Activated B cell treated with CpG ODN at 0.5 μM for 24 hours (primary cell): Measurements from ENCODE around the gene MRPL12. TPM values are rescaled to one million over a fixed set of nuclear protein-coding genes. Genes with fewer than 3 reads are reported as not detected.
A peak's percentile ranks its signal among the peaks of the same experiment; 100 is the strongest.

Experiments used
- ATAC-seq: fragments of 200-7000 bp; cut with Tn5 transposase; one replicate; pipeline ENCODE4 v1.10.0; 2021; ENCODE audit warnings: low read depth, mild to moderate bottlenecking, moderate library complexity
- CTCF ChIA-PET: fragments of 350-600 bp; sonication (Branson Sonifier 250); formaldehyde crosslinking; loops from one replicate; lab custom pipeline; 2021; ENCODE audit warnings: antibody characterized with exemption; lab: Charles Lee
- POLR2A ChIA-PET: fragments of 350-600 bp; sonication (Branson Sonifier 250); formaldehyde crosslinking; loops from one replicate; lab custom pipeline; 2021; ENCODE audit warnings: antibody characterized with exemption; lab: Charles Lee
- DNase-seq: peaks from one replicate; pipeline ENCODE4 v3.0.0; 2022
- H3K27ac Mint-ChIP-seq: one replicate; pipeline ENCODE4 v1.8.0; 2020; ENCODE audit warnings: mixed read lengths
- H3K27me3 Mint-ChIP-seq: one replicate; pipeline ENCODE4 v1.8.0; 2021; ENCODE audit warnings: mixed read lengths
- H3K36me3 Mint-ChIP-seq: one replicate; pipeline ENCODE4 v1.8.0; 2021; ENCODE audit warnings: low read depth, mixed read lengths
- H3K4me1 Mint-ChIP-seq: one replicate; pipeline ENCODE4 v1.8.0; 2021; ENCODE audit warnings: mixed read lengths
- H3K4me3 Mint-ChIP-seq: one replicate; pipeline ENCODE4 v1.8.0; 2020; ENCODE audit warnings: mild to moderate bottlenecking, mixed read lengths
- H3K9me3 Mint-ChIP-seq: one replicate; pipeline ENCODE4 v1.8.0; 2020; ENCODE audit warnings: mixed read lengths
- CTCF ChIP-seq: fragments of 200-600 bp; IDR thresholded peaks from one replicate; pipeline ENCODE4 v1.8.0; 2022; ENCODE audit warnings: antibody characterized with exemption, mild to moderate bottlenecking
- intact Hi-C: fragments of 100-400 bp; cut with micrococcal nuclease; formaldehyde crosslinking; loops from one replicate; pipeline ENCODE4 v1.15.1; 2024
- total RNA-seq: library from RNA; stranded (reverse); gene quantifications from 2 replicates; pipeline ENCODE4 v1.2.3, GENCODE V29; 2022

The MRPL12 gene
- total RNA-seq, 1 donor from 2014 or later: 68.8 TPM

DNA sequence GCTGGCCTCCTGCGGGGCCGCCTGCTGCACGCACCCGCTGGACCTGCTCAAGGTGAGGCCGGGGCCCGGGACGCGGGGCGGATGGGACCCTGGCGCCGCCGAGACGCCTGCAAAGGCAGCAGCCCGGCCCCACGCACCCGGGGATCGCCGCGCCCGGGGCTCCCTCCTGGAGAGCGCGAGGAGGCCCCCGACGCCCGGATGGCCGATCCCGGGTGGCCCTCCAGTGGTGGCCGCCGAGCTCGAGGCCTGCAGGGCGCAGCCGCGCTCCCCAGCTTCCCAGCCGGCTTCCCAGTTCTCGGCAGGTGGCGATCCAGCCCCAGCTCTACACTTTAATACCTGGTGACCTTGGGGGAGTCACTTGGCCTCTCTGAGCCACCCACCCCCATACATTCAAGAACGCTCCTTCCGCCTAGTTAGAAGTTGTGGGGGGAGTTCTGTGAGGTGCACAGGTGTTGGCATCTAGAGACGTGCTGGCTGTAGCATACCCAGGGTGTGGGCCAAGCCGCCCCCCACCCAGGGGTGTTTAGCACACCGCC, 9.4 kb downstream of the MRPL12 start:
- DNase-seq (no peak), ATAC-seq (no peak)
- peaks cover under 1% of the 10 kb centered on the region for H3K36me3 Mint-ChIP-seq
- POLR2A ChIA-PET: interaction anchor here (0.9 kb wide), 1 partner anchor 15 kb away, joined by 3 read pairs; no protein-coding TSS in a partner anchor
- intact Hi-C loops: loop anchor here (1.0 to 5.0 kb wide), 3 partner anchors 9 to 560 kb away; partner anchors contain the start of genes CSNK1D, MRPL12 and P4HB
- peaks cover 17% of the 10 kb centered on the region for H3K4me1 Mint-ChIP-seq
- CTCF ChIA-PET: no interaction called here
- H3K9me3 Mint-ChIP-seq: no peaks in the 10 kb centered on the region
- peak overlapping the region; percentile 84 for H3K4me3 Mint-ChIP-seq
- H3K27ac Mint-ChIP-seq: peak overlapping the region; percentile 19
- no peaks in the 10 kb centered on the region for H3K27me3 Mint-ChIP-seq
- no peak for TF ChIP-seq CTCF

GRCh38 chr17:81713004-81713555, 9.9 kb downstream of the MRPL12 start:
- H3K27ac Mint-ChIP-seq: no peak overlapping the region
- ChIA-PET POLR2A (interaction anchor here (0.9 to 1.3 kb wide), 2 partner anchors 10 to 14 kb away, joined by 3 read pairs; partner anchors contain the start of gene MRPL12), CTCF (no interaction called here)
- peak overlapping the region; percentile 84 for H3K4me3 Mint-ChIP-seq
- intact Hi-C loops: loop anchor here (5.0 kb wide), 1 partner anchor 559 kb away; the partner anchor contains the start of gene CSNK1D
- H3K4me1 Mint-ChIP-seq: peaks cover 17% of the 10 kb centered on the region
- H3K27me3 Mint-ChIP-seq: no peaks in the 10 kb centered on the region
- ATAC-seq (no peak), DNase-seq (no peak)
- no peak for TF ChIP-seq CTCF
- H3K36me3 Mint-ChIP-seq: no peaks in the 10 kb centered on the region
- no peaks in the 10 kb centered on the region for H3K9me3 Mint-ChIP-seq

DNA sequence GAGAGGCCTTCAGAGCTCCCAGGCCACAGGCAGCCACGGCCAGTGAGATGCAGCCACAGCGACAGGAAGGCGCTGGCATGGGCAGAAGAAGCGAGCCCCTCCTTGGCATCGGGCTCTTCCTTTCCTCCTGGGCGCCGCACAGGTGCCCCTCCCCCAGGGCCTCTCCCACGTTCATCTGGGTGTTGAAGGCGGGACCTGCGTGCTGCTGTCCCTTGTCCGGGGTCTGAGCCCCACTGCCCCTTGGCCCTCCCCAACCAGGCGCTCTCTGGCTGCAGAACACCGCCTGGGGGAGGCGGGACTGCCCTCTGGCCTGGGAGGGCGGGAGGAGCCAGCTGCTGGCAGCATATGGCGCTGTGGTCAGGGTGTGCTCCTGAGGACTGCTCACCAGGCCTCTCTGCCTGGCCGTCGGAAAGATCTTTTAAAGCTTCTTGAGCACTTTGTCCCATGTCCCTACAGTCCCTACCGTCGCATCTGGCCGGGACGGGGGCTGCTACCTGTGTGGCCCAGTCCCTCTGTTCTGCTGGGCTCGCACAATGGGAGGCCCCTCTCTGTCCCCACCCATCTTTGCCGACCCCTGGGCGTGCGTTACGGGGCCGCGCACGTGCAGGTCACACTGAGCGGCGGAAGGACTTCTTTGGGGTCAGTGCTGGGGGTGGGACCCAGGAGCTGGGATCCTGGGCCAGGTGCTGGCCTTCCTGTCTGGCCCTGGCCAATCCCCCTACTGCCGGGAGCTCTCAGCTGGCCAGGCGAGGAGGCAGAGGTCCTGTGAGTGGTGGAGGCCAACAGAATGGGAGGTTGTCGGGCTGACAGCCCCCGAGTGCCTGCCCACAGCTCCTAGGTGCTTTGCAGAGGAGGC, 10.6 kb downstream of the MRPL12 start:
- Mint-ChIP-seq H3K9me3 (no peaks in the 10 kb centered on the region), H3K27me3 (no peaks in the 10 kb centered on the region), H3K27ac (no peak overlapping the region), H3K4me3 (no peak overlapping the region), H3K36me3 (no peaks in the 10 kb centered on the region), H3K4me1 (peaks cover 17% of the 10 kb centered on the region)
- ATAC-seq (no peak), DNase-seq (no peak)
- TF ChIP-seq CTCF: no peak
- POLR2A ChIA-PET: interaction anchor here (0.9 to 1.3 kb wide), 2 partner anchors 11 to 14 kb away, joined by 3 read pairs; partner anchors contain the start of gene MRPL12
- CTCF ChIA-PET: no interaction called here
- intact Hi-C loops: loop anchor here (5.0 kb wide), 1 partner anchor 559 kb away; the partner anchor contains the start of gene CSNK1D

GRCh38 chr17:81714412-81715106, 11.4 kb downstream of the MRPL12 start:
- POLR2A ChIA-PET: interaction anchor here (1.3 kb wide), 1 partner anchor 11 kb away, joined by 3 read pairs; the partner anchor contains the start of gene MRPL12
- Mint-ChIP-seq H3K27me3 (no peaks in the 10 kb centered on the region), H3K4me1 (peaks cover 17% of the 10 kb centered on the region), H3K9me3 (no peaks in the 10 kb centered on the region), H3K36me3 (no peaks in the 10 kb centered on the region), H3K4me3 (no peak overlapping the region), H3K27ac (no peak overlapping the region)
- ATAC-seq (no peak), DNase-seq (no peak)
- intact Hi-C loops: loop anchor here (5.0 kb wide), 1 partner anchor 558 kb away; the partner anchor contains the start of gene CSNK1D
- CTCF ChIA-PET: no interaction called here
- no peak for TF ChIP-seq CTCF
